ENCODE data around the gene IRGQ.

DNA sequence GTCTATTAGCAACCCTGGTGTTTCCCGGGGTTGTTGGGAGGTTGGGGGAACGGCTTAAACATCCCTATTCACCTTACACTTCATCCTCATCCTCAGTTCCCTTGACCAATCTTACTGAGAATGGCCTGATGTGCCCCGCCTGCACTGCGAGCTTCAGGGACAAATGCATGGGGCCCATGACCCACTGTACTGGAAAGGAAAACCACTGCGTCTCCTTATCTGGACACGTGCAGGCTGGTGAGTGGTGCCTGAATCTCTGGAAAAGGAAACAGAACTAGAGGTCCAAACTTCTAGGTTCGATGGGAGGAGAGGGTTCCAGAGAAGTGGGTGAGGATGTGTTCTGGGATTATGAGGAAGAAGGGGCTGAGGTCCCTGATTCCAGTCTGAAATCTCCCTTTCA, 14.5 kb downstream of the IRGQ start:
- TF ChIP-seq POLR2A (IDR thresholded peaks at IDR 0.05) (no peak), POLR2AphosphoS5 (IDR thresholded peaks at IDR 0.05) (no peak)
- TF ChIP-seq, protein P1, sequence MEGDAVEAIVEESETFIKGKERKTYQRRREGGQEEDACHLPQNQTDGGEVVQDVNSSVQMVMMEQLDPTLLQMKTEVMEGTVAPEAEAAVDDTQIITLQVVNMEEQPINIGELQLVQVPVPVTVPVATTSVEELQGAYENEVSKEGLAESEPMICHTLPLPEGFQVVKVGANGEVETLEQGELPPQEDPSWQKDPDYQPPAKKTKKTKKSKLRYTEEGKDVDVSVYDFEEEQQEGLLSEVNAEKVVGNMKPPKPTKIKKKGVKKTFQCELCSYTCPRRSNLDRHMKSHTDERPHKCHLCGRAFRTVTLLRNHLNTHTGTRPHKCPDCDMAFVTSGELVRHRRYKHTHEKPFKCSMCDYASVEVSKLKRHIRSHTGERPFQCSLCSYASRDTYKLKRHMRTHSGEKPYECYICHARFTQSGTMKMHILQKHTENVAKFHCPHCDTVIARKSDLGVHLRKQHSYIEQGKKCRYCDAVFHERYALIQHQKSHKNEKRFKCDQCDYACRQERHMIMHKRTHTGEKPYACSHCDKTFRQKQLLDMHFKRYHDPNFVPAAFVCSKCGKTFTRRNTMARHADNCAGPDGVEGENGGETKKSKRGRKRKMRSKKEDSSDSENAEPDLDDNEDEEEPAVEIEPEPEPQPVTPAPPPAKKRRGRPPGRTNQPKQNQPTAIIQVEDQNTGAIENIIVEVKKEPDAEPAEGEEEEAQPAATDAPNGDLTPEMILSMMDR (IDR thresholded peaks at IDR 0.05) = no peak
